HL-60 (cell line): ENCODE measurements around the gene TBCK.

Experiments used
- CTCF ChIP-seq: IDR thresholded peaks from one replicate; pipeline ENCODE4 v1.5.1; 2011; ENCODE audit warnings: low read length, control low read depth, inconsistent platforms; ENCODE audit not compliant: insufficient read depth
- GABPA ChIP-seq: IDR thresholded peaks from 2 replicates; pipeline ENCODE4 v1.6.1; 2012; ENCODE audit warnings: low read depth
- POLR2AphosphoS5 ChIP-seq: IDR thresholded peaks from 2 replicates; pipeline ENCODE4 v1.6.1; 2012; ENCODE audit warnings: low read depth
- REST ChIP-seq: IDR thresholded peaks from 2 replicates; pipeline ENCODE4 v1.6.1; 2012; ENCODE audit warnings: low read depth; ENCODE audit not compliant: insufficient replicate concordance
- SPI1 ChIP-seq: IDR thresholded peaks from 2 replicates; pipeline ENCODE4 v1.6.1; 2012; ENCODE audit warnings: low read depth, mild to moderate bottlenecking, borderline replicate concordance

- TF ChIP-seq CTCF = no peak
- TF ChIP-seq REST = no peak
- TF ChIP-seq POLR2AphosphoS5 = no peak
- TF ChIP-seq SPI1 = no peak
- TF ChIP-seq GABPA = no peak
Observed at GRCh38 chr4:106314960-106315359, 1.0 kb downstream of the TBCK start.
